Liver (tissue), 9 donors: Measurements from ENCODE around the gene BCR. TPM values are rescaled to one million over a fixed set of nuclear protein-coding genes. Genes with fewer than 3 reads are reported as not detected.

Experiments
- DNase-seq: peaks from one replicate; pipeline ENCODE4 v3.0.0-alpha.2; 2017; ENCODE audit warnings: low spot score
- H3K27ac ChIP-seq, 2 donors: one replicate each; pipeline ENCODE4 v1.7.0; 2013; ENCODE audit warnings: inconsistent platforms in 2 of 2, low read length in 2 of 2, control low read depth in 1 of 2, low read depth in 1 of 2, mild to moderate bottlenecking in 1 of 2
- H3K27me3 ChIP-seq, 4 donors: one replicate each; pipeline versions ENCODE4 v1.6.1 to v1.7.0; 2013; ENCODE audit warnings: low read length in 3 of 4, inconsistent platforms in 1 of 4, mild to moderate bottlenecking in 1 of 4, moderate library complexity in 1 of 4; ENCODE audit not compliant: control insufficient read depth in 4 of 4, insufficient read depth in 4 of 4
- H3K36me3 ChIP-seq, 4 donors: one replicate each; pipeline versions ENCODE4 v1.6.1 to v1.7.0; 2013; ENCODE audit warnings: low read length in 3 of 4, mild to moderate bottlenecking in 3 of 4, low read depth in 1 of 4, moderate library complexity in 1 of 4; ENCODE audit not compliant: control insufficient read depth in 4 of 4, insufficient read depth in 3 of 4
- H3K4me1 ChIP-seq, 4 donors: one replicate each; pipeline versions ENCODE4 v1.6.1 to v1.7.0; 2013; ENCODE audit warnings: low read length in 3 of 4, mild to moderate bottlenecking in 3 of 4, moderate library complexity in 1 of 4; ENCODE audit not compliant: control insufficient read depth in 4 of 4, insufficient read depth in 4 of 4
- H3K4me3 ChIP-seq, 3 donors: one replicate each; pipeline versions ENCODE4 v1.6.1 to v1.7.0; 2013; ENCODE audit warnings: low read length in 3 of 3, control low read depth in 1 of 3, low read depth in 1 of 3, mild to moderate bottlenecking in 1 of 3
- H3K9ac ChIP-seq, 2 donors: one replicate each; pipeline ENCODE4 v1.7.0; 2013; ENCODE audit warnings: low read length in 2 of 2, mild to moderate bottlenecking in 2 of 2, moderate library complexity in 2 of 2, control low read depth in 1 of 2, low read depth in 1 of 2
- H3K9me3 ChIP-seq, 4 donors: one replicate each; pipeline versions ENCODE4 v1.6.1 to v1.7.0; 2013; ENCODE audit warnings: low read length in 3 of 4; ENCODE audit not compliant: control insufficient read depth in 4 of 4
- FOXA1 ChIP-seq: IDR thresholded peaks from 2 replicates; pipeline ENCODE4 v1.6.1; 2016; ENCODE audit warnings: antibody characterized with exemption
- GABPA ChIP-seq, 2 donors: IDR thresholded peaks in 1 of 2; conservative IDR thresholded peaks in 1 of 2; 2 replicates each; pipeline ENCODE4 v1.6.1; 2016; ENCODE audit warnings: antibody characterized with exemption in 2 of 2, mild to moderate bottlenecking in 1 of 2, moderate library complexity in 1 of 2
- HNF4G ChIP-seq: IDR thresholded peaks from 2 replicates; pipeline ENCODE4 v1.6.1; 2016; ENCODE audit warnings: antibody characterized with exemption
- JUND ChIP-seq, 2 donors: IDR thresholded peaks; 2 replicates each; pipeline ENCODE4 v1.6.1; 2016; ENCODE audit warnings: antibody characterized with exemption in 2 of 2
- NR2F2 ChIP-seq: IDR thresholded peaks from 2 replicates; pipeline ENCODE4 v1.6.1; 2016; ENCODE audit warnings: antibody characterized with exemption
- RAD21 ChIP-seq, 2 donors: IDR thresholded peaks; 2 replicates each; pipeline ENCODE4 v1.6.1; 2016; ENCODE audit warnings: antibody characterized with exemption in 2 of 2, mild to moderate bottlenecking in 2 of 2
- SP1 ChIP-seq: IDR thresholded peaks from 2 replicates; pipeline ENCODE4 v1.6.1; 2018; ENCODE audit warnings: antibody characterized with exemption, mild to moderate bottlenecking
- TAF1 ChIP-seq: conservative IDR thresholded peaks from 2 replicates; pipeline ENCODE4 v1.6.1; 2016; ENCODE audit warnings: antibody characterized with exemption, mild to moderate bottlenecking
- YY1 ChIP-seq: IDR thresholded peaks from 2 replicates; pipeline ENCODE4 v1.6.1; 2016; ENCODE audit warnings: antibody characterized with exemption, mild to moderate bottlenecking
- WGBS: extraction: QIAGEN DNeasy Blood & Tissue Kit; methylation state at CpG from one replicate; pipeline ENCODE4 v1.1.7; 2013; 5-methylcytosine and 5-hydroxymethylcytosine counted together
- polyA plus RNA-seq, 2 donors: library from polyadenylated mRNA; stranded (reverse) in 1 of 2; unstranded in 1 of 2; fragments of 200-250 nt in 1 of 2; fragments of >200 nt in 1 of 2; fragmentation: Nextera tagmentation in 1 of 2; extraction: Ambion mirVana in 1 of 2; gene quantifications; one replicate each; pipeline versions ENCODE4 v1.2.1 to v1.2.3, GENCODE V29; 2013 to 2015
- total RNA-seq, 2 donors: library from RNA; depleted of rRNA; stranded (reverse); fragments of >200 nt; gene quantifications; one replicate each; pipeline ENCODE4 v1.2.3, GENCODE V29; 2014
- TF ChIP-seq, protein P1 (sequence below): IDR thresholded peaks from 2 replicates; pipeline ENCODE4 v1.6.1; 2016; ENCODE audit warnings: antibody characterized with exemption
- TF ChIP-seq, protein P2 (sequence below): fragments of 150-350 bp; IDR thresholded peaks from 2 replicates; pipeline ENCODE4 v1.5.1; 2017; ENCODE audit warnings: improper control_type of control experiment, low read depth, low read length; ENCODE audit not compliant: missing input control
- TF ChIP-seq, protein P3 (sequence below): IDR thresholded peaks from 2 replicates; pipeline ENCODE4 v1.6.1; 2016; ENCODE audit warnings: antibody characterized with exemption
- TF ChIP-seq, protein P4 (sequence below): IDR thresholded peaks from 2 replicates; pipeline ENCODE4 v1.6.1; 2016; ENCODE audit warnings: antibody characterized with exemption, mild to moderate bottlenecking
- donor health status: healthy.
- donor health status: healthy.
- donor health status: healthy.
- donor health status: healthy.
- donor health status: healthy.

The BCR gene
- total and polyA plus RNA-seq, 4 donors = 7.4 to 35.6 (median 18.3) TPM

DNA sequence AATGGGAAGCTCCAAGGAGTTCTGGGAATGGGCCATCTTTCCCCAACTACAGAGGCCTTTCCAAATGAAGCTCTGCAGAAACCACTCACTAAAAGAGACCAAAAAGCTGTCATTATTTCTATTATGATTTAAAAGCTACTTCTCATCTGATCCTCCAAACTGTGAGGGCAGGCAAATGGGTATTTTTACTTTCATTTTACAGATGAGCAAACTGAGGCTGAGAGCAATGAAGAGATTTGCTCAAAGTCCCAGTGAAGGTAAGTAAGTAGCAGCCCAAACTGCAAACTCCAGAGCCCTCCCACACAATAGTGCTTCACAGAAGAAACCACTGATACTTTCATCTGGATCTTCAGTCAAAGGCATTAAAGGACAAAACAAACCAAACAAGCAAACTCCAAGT lies 39.9 kb upstream of the BCR start:
- H3K9me3 ChIP-seq = no peaks in the 10 kb centered on the region
- TF ChIP-seq TAF1 (no peak), YY1 (no peak), SP1 (no peak), FOXA1 (no peak), RAD21 (IDR thresholded peaks at IDR 0.05) (no peak), HNF4G (no peak)
- TF ChIP-seq, protein P1, sequence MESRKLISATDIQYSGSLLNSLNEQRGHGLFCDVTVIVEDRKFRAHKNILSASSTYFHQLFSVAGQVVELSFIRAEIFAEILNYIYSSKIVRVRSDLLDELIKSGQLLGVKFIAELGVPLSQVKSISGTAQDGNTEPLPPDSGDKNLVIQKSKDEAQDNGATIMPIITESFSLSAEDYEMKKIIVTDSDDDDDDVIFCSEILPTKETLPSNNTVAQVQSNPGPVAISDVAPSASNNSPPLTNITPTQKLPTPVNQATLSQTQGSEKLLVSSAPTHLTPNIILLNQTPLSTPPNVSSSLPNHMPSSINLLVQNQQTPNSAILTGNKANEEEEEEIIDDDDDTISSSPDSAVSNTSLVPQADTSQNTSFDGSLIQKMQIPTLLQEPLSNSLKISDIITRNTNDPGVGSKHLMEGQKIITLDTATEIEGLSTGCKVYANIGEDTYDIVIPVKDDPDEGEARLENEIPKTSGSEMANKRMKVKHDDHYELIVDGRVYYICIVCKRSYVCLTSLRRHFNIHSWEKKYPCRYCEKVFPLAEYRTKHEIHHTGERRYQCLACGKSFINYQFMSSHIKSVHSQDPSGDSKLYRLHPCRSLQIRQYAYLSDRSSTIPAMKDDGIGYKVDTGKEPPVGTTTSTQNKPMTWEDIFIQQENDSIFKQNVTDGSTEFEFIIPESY = no peak
- peaks cover 4 to 12% (median 7%) of the 10 kb centered on the region in 4 donors for H3K4me1 ChIP-seq
- H3K36me3 ChIP-seq = no peaks in the 10 kb centered on the region
- H3K4me3 ChIP-seq = no peak overlapping the region
- no peak overlapping the region for H3K9ac ChIP-seq
- H3K27me3 ChIP-seq = no peaks in the 10 kb centered on the region
- no peak overlapping the region for H3K27ac ChIP-seq
- DNase-seq = no peak

DNA sequence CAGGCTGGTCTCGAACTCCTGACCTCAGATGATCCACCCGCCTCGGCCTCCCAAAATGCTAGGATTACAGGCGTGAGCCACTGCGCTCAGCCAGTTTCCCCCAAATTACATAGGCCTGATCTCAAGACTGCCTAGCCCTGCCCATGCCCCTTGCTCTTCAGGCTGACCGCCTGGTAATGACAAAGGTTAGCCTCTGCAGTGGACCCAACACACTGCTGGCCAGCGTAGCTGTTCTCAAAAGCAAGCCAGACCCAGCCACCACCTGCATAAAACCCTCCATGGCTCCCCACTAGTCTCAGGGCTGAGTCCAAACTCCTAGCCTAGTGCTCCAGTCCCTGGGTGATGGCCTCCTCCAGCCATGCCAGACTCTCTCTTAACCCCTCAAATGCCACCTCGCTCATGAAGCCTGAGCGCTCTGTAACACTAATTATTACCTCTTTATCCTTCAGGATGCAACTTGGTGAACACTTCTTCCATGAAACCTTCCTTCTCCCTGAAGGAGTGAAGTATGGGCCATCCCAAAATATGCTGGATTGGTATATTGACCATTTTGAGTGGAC lies 37.7 kb upstream of the BCR start:
- H3K9me3 ChIP-seq = no peaks in the 10 kb centered on the region
- H3K4me3 ChIP-seq = peak overlapping the region in 1 of 3 donors; percentile 36
- H3K36me3 ChIP-seq = no peaks in the 10 kb centered on the region
- peaks cover 7 to 19% (median 13%) of the 10 kb centered on the region in 4 donors for H3K4me1 ChIP-seq
- TF ChIP-seq, protein P2, sequence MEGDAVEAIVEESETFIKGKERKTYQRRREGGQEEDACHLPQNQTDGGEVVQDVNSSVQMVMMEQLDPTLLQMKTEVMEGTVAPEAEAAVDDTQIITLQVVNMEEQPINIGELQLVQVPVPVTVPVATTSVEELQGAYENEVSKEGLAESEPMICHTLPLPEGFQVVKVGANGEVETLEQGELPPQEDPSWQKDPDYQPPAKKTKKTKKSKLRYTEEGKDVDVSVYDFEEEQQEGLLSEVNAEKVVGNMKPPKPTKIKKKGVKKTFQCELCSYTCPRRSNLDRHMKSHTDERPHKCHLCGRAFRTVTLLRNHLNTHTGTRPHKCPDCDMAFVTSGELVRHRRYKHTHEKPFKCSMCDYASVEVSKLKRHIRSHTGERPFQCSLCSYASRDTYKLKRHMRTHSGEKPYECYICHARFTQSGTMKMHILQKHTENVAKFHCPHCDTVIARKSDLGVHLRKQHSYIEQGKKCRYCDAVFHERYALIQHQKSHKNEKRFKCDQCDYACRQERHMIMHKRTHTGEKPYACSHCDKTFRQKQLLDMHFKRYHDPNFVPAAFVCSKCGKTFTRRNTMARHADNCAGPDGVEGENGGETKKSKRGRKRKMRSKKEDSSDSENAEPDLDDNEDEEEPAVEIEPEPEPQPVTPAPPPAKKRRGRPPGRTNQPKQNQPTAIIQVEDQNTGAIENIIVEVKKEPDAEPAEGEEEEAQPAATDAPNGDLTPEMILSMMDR = no peak
- no peak for TF ChIP-seq NR2F2
- TF ChIP-seq, protein P1 = no peak
- TF ChIP-seq, protein P3, sequence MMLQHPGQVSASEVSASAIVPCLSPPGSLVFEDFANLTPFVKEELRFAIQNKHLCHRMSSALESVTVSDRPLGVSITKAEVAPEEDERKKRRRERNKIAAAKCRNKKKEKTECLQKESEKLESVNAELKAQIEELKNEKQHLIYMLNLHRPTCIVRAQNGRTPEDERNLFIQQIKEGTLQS = no peak
- no peak for TF ChIP-seq TAF1
- no peak for TF ChIP-seq RAD21 (IDR thresholded peaks at IDR 0.05)
- TF ChIP-seq SP1 = no peak
- no peak for TF ChIP-seq GABPA (IDR thresholded peaks at IDR 0.05 in 1 of 2, conservative IDR thresholded peaks at IDR 0.05 in 1 of 2)
- no peak for TF ChIP-seq JUND (IDR thresholded peaks at IDR 0.05)
- TF ChIP-seq, protein P4, sequence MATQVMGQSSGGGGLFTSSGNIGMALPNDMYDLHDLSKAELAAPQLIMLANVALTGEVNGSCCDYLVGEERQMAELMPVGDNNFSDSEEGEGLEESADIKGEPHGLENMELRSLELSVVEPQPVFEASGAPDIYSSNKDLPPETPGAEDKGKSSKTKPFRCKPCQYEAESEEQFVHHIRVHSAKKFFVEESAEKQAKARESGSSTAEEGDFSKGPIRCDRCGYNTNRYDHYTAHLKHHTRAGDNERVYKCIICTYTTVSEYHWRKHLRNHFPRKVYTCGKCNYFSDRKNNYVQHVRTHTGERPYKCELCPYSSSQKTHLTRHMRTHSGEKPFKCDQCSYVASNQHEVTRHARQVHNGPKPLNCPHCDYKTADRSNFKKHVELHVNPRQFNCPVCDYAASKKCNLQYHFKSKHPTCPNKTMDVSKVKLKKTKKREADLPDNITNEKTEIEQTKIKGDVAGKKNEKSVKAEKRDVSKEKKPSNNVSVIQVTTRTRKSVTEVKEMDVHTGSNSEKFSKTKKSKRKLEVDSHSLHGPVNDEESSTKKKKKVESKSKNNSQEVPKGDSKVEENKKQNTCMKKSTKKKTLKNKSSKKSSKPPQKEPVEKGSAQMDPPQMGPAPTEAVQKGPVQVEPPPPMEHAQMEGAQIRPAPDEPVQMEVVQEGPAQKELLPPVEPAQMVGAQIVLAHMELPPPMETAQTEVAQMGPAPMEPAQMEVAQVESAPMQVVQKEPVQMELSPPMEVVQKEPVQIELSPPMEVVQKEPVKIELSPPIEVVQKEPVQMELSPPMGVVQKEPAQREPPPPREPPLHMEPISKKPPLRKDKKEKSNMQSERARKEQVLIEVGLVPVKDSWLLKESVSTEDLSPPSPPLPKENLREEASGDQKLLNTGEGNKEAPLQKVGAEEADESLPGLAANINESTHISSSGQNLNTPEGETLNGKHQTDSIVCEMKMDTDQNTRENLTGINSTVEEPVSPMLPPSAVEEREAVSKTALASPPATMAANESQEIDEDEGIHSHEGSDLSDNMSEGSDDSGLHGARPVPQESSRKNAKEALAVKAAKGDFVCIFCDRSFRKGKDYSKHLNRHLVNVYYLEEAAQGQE = no peak
- no peak overlapping the region for H3K9ac ChIP-seq
- no peak for DNase-seq
- H3K27me3 ChIP-seq = no peaks in the 10 kb centered on the region
- peak overlapping the region; percentile 79 to 82 for H3K27ac ChIP-seq
- WGBS = 74% methylated on average over 9 of the region's 9 CpGs
